SK-N-SH (cell line): ENCODE measurements around the gene SH3BGR.

ENCODE experiments used
- CHD2 ChIP-seq: fragments of 150-350 bp; IDR thresholded peaks from 2 replicates; pipeline ENCODE4 v1.6.1; 2018; ENCODE audit warnings: low read length; ENCODE audit not compliant: partially characterized antibody
- CTCF ChIP-seq: fragments of 200-600 bp; sonication (generic); IDR thresholded peaks from 2 replicates; pipeline ENCODE4 v1.6.1; 2017; ENCODE audit warnings: antibody characterized with exemption, mild to moderate bottlenecking, moderate library complexity
- EP300 ChIP-seq, 2 experiments: IDR thresholded peaks; 2 replicates each; pipeline versions ENCODE4 v1.4.0 to v1.6.1; 2012; ENCODE audit warnings: borderline replicate concordance in 1 of 2, low read depth in 1 of 2, low read length in 1 of 2
- FOSL2 ChIP-seq: IDR thresholded peaks from 2 replicates; pipeline ENCODE4 v1.4.0; 2012; ENCODE audit warnings: low read depth, mild to moderate bottlenecking, moderate library complexity, borderline replicate concordance
- GABPA ChIP-seq: IDR thresholded peaks from 2 replicates; pipeline ENCODE4 v1.4.0; 2012; ENCODE audit warnings: low read depth, mild to moderate bottlenecking
- GATA2 ChIP-seq: sonication (generic); formaldehyde crosslinking; IDR thresholded peaks from 2 replicates; pipeline ENCODE4 v1.5.0; 2020; ENCODE audit warnings: mild to moderate bottlenecking, missing genetic modification reagents
- MAX ChIP-seq: IDR thresholded peaks from 2 replicates; pipeline ENCODE4 v1.4.0; 2012; ENCODE audit warnings: low read depth
- POLR2AphosphoS5 ChIP-seq: IDR thresholded peaks from 2 replicates; pipeline ENCODE4 v1.6.1; 2012; ENCODE audit warnings: low read depth, low read length
- RCOR1 ChIP-seq: fragments of 150-350 bp; IDR thresholded peaks from 2 replicates; pipeline ENCODE4 v1.6.1; 2017; ENCODE audit warnings: antibody characterized with exemption, low read length
- REST ChIP-seq: IDR thresholded peaks from 2 replicates; pipeline ENCODE4 v1.6.1; 2012; ENCODE audit warnings: mild to moderate bottlenecking, low read depth, low read length, moderate library complexity
- RFX5 ChIP-seq: IDR thresholded peaks from 2 replicates; pipeline ENCODE4 v1.6.1; 2012; ENCODE audit warnings: mild to moderate bottlenecking, improper control_type of control experiment, low read length
- SMC3 ChIP-seq: IDR thresholded peaks from 2 replicates; pipeline ENCODE4 v1.6.1; 2012; ENCODE audit warnings: low read depth, low read length, improper control_type of control experiment
- USF1 ChIP-seq: IDR thresholded peaks from 2 replicates; pipeline ENCODE4 v1.4.0; 2012; ENCODE audit warnings: low read depth, borderline replicate concordance
- USF2 ChIP-seq: fragments of 150-350 bp; IDR thresholded peaks from 2 replicates; pipeline ENCODE4 v1.6.1; 2017; ENCODE audit warnings: antibody characterized with exemption, low read length, low read depth, borderline replicate concordance

GRCh38 chr21:39531840-39532239 is 80.1 kb downstream of the SH3BGR start:
- TF ChIP-seq POLR2AphosphoS5 (no peak), CTCF (no peak; the same call in 1 of the 2 replicates), GABPA (no peak), GATA2 (CRISPR knock-in tag) (no peak), RFX5 (no peak), SMC3 (no peak), CHD2 (no peak), EP300 (IDR thresholded peaks at IDR 0.05; ENCODE audit: borderline replicate concordance in 1 of 2, low read depth in 1 of 2, low read length in 1 of 2) (no peak), RCOR1 (no peak), MAX (no peak), FOSL2 (no peak), USF1 (no peak), REST (no peak), USF2 (no peak)
